ENCODE results near the gene RBM47.

RBM47 gene

GRCh38 chr4:40613456-40613855 lies 16.2 kb downstream of the RBM47 start:
- no peak for DNase-seq (ENCODE audit: low read depth in 1 of 2, low spot score in 1 of 2)
- H3K27ac ChIP-seq (replicated peaks) = no peak overlapping the region
- H3K27me3 ChIP-seq (ENCODE audit: insufficient read depth, poor library complexity, severe bottlenecking) = no peaks in the 10 kb centered on the region
- no peak for TF ChIP-seq REST (IDR thresholded peaks at IDR 0.05; ENCODE audit: insufficient replicate concordance, low read depth)
- TF ChIP-seq GABPA (IDR thresholded peaks at IDR 0.05; ENCODE audit: low read depth) = no peak
- TF ChIP-seq POLR2AphosphoS5 (IDR thresholded peaks at IDR 0.05; ENCODE audit: low read depth) = no peak
- no peak for TF ChIP-seq CTCF (IDR thresholded peaks at IDR 0.05; ENCODE audit: insufficient read depth, low read length)
- no peak for TF ChIP-seq SPI1 (IDR thresholded peaks at IDR 0.05; ENCODE audit: borderline replicate concordance, low read depth)
- H3K4me3 ChIP-seq (replicated peaks; ENCODE audit: insufficient read depth, low read length) = no peak overlapping the region

- H3K4me3 ChIP-seq (replicated peaks; ENCODE audit: insufficient read depth, low read length) = no peak overlapping the region
- no peaks in the 10 kb centered on the region for H3K27me3 ChIP-seq (ENCODE audit: insufficient read depth, poor library complexity, severe bottlenecking)
- H3K27ac ChIP-seq (replicated peaks) = no peak overlapping the region
- TF ChIP-seq CTCF (IDR thresholded peaks at IDR 0.05; ENCODE audit: insufficient read depth, low read length) (no peak), REST (IDR thresholded peaks at IDR 0.05; ENCODE audit: insufficient replicate concordance, low read depth) (no peak), POLR2AphosphoS5 (IDR thresholded peaks at IDR 0.05; ENCODE audit: low read depth) (no peak), GABPA (IDR thresholded peaks at IDR 0.05; ENCODE audit: low read depth) (no peak), SPI1 (IDR thresholded peaks at IDR 0.05; ENCODE audit: borderline replicate concordance, low read depth) (no peak)
- DNase-seq (ENCODE audit: low read depth in 1 of 2, low spot score in 1 of 2) = no peak
Measured at GRCh38 chr4:40612831-40613230, 16.8 kb downstream of the RBM47 start.

- Histone ChIP-seq H3K27ac (replicated peaks) (no peak overlapping the region), H3K4me3 (replicated peaks; ENCODE audit: insufficient read depth, low read length) (no peak overlapping the region), H3K27me3 (ENCODE audit: insufficient read depth, poor library complexity, severe bottlenecking) (no peaks in the 10 kb centered on the region)
- TF ChIP-seq GABPA (IDR thresholded peaks at IDR 0.05; ENCODE audit: low read depth) (no peak), SPI1 (IDR thresholded peaks at IDR 0.05; ENCODE audit: borderline replicate concordance, low read depth) (no peak), CTCF (IDR thresholded peaks at IDR 0.05; ENCODE audit: insufficient read depth, low read length) (no peak)
- DNase-seq (ENCODE audit: low read depth in 1 of 2, low spot score in 1 of 2) = no peak
Measured at GRCh38 chr4:40612283-40612682, 17.4 kb downstream of the RBM47 start.

- Histone ChIP-seq H3K27ac (replicated peaks) (no peak overlapping the region), H3K4me3 (replicated peaks; ENCODE audit: insufficient read depth, low read length) (no peak overlapping the region), H3K27me3 (ENCODE audit: insufficient read depth, poor library complexity, severe bottlenecking) (no peaks in the 10 kb centered on the region)
- no peak for TF ChIP-seq REST (IDR thresholded peaks at IDR 0.05; ENCODE audit: insufficient replicate concordance, low read depth)
- no peak for TF ChIP-seq POLR2AphosphoS5 (IDR thresholded peaks at IDR 0.05; ENCODE audit: low read depth)
- TF ChIP-seq CTCF (IDR thresholded peaks at IDR 0.05; ENCODE audit: insufficient read depth, low read length) = no peak
- no peak for TF ChIP-seq GABPA (IDR thresholded peaks at IDR 0.05; ENCODE audit: low read depth)
- no peak for TF ChIP-seq SPI1 (IDR thresholded peaks at IDR 0.05; ENCODE audit: borderline replicate concordance, low read depth)
- no peak for DNase-seq (ENCODE audit: low read depth in 1 of 2, low spot score in 1 of 2)
Measured at GRCh38 chr4:40608628-40609027, 21.0 kb downstream of the RBM47 start.
